Astrocyte of the spinal cord (primary cell): ENCODE measurements around the gene ZFP62.
"Not testable (repeated sequence)": the region's sequence is repeated elsewhere in the genome, so short reads cannot be mapped to it uniquely, and the experiment has no call there.

Experiments used
- DNase-seq: peaks from one replicate; pipeline ENCODE4 v3.0.0; 2011; ENCODE audit warnings: low read depth, low spot score
- H3K4me3 ChIP-seq: 2 replicates; pipeline ENCODE4 v1.5.1; 2011; ENCODE audit warnings: low read depth, mild to moderate bottlenecking, low read length, moderate library complexity
- CTCF ChIP-seq: IDR thresholded peaks from 2 replicates; pipeline ENCODE4 v1.5.1; 2012; ENCODE audit warnings: low read depth, mild to moderate bottlenecking, low read length, inconsistent platforms
- in situ Hi-C: cut with HindIII; loops from 2 replicates; pipeline ENCODE4 v1.10.0; 2017; ENCODE audit warnings: low sequenced_read_pairs

Gene ZFP62

GRCh38 chr5:180901319-180902009 is 40.4 kb upstream of the ZFP62 start:
- in situ Hi-C loops, result no loop called here
- no peak for TF ChIP-seq CTCF
- H3K4me3 ChIP-seq, result no peak overlapping the region
- DNase-seq, result no peak

- H3K4me3 ChIP-seq, result no peak overlapping the region
- no peak for TF ChIP-seq CTCF
- no peak for DNase-seq
- in situ Hi-C loops, result no loop called here
Measured at GRCh38 chr5:180900178-180900577, 39.1 kb upstream of the ZFP62 start.

GRCh38 chr5:180898621-180899246 is 37.7 kb upstream of the ZFP62 start, which contains the start of gene BTNL8:
TSS of gene BTNL8 (plus strand) at chr5:180899159. CDS start at chr5:180899311, 152 bp downstream.
- in situ Hi-C loops, result no loop called here
- no peak for TF ChIP-seq CTCF
- no peak within 1 kb of the TSS for H3K4me3 ChIP-seq
- no peak for DNase-seq

- in situ Hi-C loops, DNase-seq: not testable (repeated sequence)
Measured at GRCh38 chr5:180895330-180895729, 34.3 kb upstream of the ZFP62 start.

GRCh38 chr5:180889381-180889780 is 28.3 kb upstream of the ZFP62 start:
- H3K4me3 ChIP-seq, result no peak overlapping the region

More at GRCh38 chr5:180895330-180895729, 34.3 kb upstream of the ZFP62 start:
- H3K4me3 ChIP-seq, result not testable (repeated sequence)

GRCh38 chr5:180885845-180886529 is 24.9 kb upstream of the ZFP62 start:
- in situ Hi-C loops, result not testable (repeated sequence)

More at GRCh38 chr5:180889381-180889780, 28.3 kb upstream of the ZFP62 start:
- in situ Hi-C loops, result no loop called here
- DNase-seq, result no peak
- no peak for TF ChIP-seq CTCF

GRCh38 chr5:180875860-180876426 is 14.9 kb upstream of the ZFP62 start:
- H3K4me3 ChIP-seq, result no peak overlapping the region
- no peak for DNase-seq
- in situ Hi-C loops, result no loop called here
- TF ChIP-seq CTCF, result no peak

More at GRCh38 chr5:180885845-180886529, 24.9 kb upstream of the ZFP62 start:
- H3K4me3 ChIP-seq, DNase-seq: not testable (repeated sequence)
